HG02981 (cell line): ENCODE data around the gene GPC4.
"Not testable (repeated sequence)": the region's sequence is repeated elsewhere in the genome, so short reads cannot be mapped to it uniquely, and the experiment has no call there.

Source experiments
- ATAC-seq: cut with Tn5 transposase; IDR thresholded peaks from one replicate; pipeline ENCODE4 v1.9.1; 2021; ENCODE audit warnings: mild to moderate bottlenecking, moderate library complexity; ENCODE audit not compliant: unreplicated experiment

Gene GPC4

DNA sequence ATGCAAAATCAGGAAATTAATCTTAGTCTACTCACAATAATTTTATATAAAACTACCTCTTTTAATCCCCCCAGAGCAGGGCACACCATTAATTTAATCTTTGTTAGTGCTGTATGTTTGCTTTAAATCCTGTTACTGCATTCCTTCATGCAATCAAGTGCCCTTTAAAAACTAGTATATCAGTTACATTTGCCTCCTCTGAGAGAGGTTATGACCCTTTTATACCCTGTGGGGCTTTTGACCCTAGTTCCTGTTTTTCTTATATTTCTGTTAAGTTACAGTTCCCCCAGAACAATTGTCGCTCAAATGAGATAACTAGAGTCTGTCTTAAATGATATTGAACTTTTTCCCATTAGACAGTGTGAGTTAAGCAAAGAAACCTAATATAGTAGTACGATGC is 46.2 kb downstream of the GPC4 start:
- no peak for ATAC-seq

DNA sequence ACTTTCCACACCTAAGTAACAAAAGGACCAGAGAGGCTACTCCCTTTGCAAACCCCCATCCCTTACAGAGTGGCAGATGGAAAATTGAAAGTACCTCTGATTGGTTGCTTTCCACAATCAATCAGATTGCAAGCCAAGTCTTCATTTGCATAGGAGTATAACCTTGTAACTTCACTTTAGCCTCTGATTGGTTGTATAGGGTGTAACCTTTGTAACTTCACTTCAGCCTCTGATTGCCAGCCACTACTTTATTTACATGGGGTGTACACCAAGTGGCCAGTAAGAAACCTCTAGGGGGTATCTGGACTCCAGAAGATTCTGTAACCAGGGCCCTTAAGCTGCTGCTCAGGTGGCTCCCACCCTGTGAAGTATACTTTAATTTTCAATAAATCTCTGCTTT is 48.6 kb downstream of the GPC4 start:
- no peak for ATAC-seq

DNA sequence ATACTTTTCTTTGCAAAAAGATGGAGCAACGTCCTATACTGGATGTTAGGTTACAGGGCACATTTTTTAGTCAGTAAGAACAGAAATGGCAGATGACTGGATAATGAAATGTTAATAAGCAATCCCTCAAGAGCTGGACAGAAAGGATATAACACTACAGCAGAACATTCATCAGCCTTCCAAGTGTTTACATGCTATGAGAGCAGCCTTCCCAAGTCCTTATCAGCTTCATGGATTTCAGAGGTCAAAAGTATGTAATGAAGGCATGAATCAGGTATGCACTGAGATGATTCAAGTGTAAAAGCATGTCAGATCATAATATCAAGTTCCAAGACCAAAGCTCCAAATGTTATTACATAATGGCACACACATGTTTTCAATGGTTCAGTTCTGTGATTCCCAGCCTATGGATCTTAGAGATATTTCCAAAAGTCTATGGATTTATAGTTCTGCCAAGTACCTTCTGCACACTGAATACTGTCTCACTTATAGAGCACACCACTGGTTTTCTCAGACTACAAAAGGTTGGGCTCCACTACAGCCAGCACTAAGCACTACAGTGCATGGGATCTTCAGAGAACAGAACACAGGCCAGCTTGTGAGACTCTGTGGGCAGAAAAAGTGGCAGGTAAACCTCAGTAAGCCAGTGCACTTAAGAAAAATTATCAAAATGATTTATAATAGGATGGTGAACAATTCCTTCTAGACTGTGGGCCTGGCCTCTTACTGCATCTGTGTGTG is 49.2 kb downstream of the GPC4 start:
- ATAC-seq: no peak

DNA sequence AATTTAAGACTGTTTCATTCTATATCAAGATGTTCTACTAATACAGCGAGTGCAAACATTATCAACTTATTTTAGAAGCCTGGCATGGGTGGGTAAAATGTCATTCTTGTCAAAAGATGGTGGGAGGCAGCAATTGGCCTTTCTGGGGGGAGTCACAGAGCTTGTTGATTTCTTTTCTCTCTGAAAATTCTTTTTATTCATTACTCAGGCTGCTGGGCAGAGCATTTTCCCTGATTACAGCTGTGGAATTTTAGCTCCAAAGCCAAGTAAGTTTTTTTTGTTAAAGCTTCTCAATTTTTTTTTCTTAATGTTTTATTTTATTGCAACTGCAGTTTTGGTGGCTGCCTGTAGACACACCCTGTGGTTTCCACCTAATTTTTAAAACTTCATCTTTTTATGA is 50.4 kb downstream of the GPC4 start:
- ATAC-seq: no peak

GRCh38 chrX:133364196-133364595 is 51.1 kb downstream of the GPC4 start:
- no peak for ATAC-seq

DNA sequence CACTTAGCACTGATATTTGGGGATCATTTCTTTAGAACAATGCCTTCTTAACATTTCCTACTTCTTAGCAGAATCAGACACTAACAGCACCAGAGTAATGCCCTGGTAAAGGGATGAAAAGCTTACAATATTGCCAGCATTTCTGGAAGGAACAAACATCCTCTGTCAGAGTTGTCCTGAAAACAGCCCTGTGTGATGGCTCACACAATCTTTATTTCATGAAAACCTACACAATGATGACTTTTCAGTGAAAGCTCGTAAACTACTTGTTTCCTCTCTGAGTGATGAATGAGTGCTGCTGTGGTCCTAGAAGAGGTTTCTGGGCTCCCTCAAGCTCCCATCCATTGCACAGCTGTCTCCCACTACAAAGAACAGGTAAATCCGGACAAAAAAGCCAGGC is 52.8 kb downstream of the GPC4 start:
- no peak for ATAC-seq

- no peak for ATAC-seq
These were observed 55.8 kb downstream of the GPC4 start for GRCh38 chrX:133359466-133359865.

- ATAC-seq: no peak
These were observed 62.1 kb downstream of the GPC4 start for GRCh38 chrX:133353233-133353632.

- ATAC-seq: no peak
These were observed 64.5 kb downstream of the GPC4 start for GRCh38 chrX:133350751-133351150.

DNA sequence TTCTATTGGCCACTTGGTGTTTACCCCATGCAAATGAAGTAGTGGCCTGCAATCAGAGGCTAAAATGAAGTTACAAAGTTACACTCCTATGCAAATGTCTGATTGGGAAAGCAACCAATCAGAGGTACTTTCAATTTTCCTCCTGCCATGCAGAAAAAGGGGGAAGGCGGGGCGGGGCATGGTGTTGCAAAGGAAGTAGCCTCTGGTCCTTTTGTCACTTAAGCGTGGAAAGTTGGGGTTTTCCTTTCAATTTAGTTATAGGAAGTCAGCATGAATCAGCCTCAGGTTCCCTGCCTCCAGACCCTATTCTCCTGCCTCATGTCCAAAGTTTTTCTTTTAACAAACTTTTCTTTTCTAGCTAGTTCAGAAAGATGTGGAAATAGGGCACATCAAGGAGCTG is 69.3 kb downstream of the GPC4 start:
- no peak for ATAC-seq

DNA sequence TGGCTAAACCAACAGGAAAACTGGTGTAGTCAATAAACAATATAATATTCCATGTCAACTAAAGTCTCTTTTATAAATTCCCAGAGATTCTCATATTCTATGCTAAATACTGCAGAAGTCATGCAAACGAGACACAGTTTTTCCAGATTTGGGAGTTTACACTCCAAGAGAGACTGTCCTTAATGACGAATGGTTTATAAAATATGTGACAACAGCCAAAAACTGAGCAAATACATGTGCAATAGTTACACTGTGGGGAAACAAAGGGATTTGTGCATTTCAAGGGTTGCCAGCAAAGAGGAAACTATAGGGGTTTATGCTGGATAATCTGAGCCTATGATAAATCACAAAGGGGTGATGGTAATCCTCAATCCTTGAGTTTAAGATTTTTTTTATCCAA is 75.7 kb downstream of the GPC4 start:
- no peak for ATAC-seq

DNA sequence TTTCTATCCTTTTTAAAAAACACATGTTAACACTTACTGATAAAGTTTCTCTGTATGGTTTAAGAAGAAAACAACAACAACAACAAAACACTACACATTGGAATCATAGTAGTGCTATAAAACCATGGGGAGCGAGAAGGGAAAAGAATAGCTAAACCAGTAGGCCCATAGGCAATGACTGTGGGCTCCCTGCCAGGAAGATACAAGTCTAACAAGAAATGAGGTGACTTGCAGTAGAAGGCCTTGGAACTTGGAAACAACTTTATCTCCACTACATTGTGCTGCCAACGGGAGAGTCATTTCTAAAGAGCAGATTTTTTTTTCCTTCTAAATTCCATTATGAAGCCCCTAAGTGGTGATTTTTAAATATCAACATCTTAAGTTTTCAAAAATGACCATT is 78.0 kb downstream of the GPC4 start:
- no peak for ATAC-seq

- ATAC-seq: no peak
These were observed 80.3 kb downstream of the GPC4 start for GRCh38 chrX:133335027-133335426.

- no peak for ATAC-seq
These were observed 82.0 kb downstream of the GPC4 start for GRCh38 chrX:133333154-133333750.

DNA sequence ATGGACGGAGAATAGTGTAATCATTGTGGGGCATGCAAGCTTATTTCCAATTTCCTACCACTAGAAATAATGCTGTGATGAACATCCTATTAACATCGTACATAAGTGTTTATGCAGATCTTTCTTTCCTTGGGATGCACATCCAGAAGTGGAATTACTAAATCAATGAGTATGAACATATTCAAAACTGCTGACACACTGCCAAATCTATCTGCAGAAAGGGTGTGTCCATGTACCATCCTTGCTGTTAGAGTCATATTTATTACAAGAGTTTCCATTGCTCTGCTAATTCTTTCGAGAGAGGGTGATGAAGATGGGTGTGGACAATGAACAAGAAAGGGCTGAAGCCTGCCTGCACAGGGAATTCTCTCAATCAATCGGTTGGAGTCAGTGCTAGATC is 82.6 kb downstream of the GPC4 start:
- ATAC-seq: no peak

GRCh38 chrX:133330956-133331355 is 84.3 kb downstream of the GPC4 start:
- ATAC-seq: no peak

DNA sequence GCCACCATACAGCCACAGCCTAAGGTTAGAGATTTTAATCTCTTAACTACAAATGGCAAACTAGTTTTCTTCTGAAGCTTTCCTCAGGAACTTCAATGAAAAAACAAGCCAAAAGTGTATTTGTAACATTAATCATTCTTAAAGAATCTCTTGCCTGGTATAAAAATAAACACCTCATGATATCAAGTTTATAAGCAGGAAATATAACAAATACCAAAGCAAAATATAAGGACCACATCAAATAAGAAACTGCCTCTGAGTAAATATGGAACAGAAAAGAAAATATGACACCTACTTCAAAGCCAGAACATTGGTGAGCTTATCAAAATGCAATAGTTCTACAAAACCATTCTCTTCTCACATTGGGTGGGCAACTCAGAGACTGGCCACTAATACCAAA is 89.9 kb downstream of the GPC4 start:
- no peak for ATAC-seq

DNA sequence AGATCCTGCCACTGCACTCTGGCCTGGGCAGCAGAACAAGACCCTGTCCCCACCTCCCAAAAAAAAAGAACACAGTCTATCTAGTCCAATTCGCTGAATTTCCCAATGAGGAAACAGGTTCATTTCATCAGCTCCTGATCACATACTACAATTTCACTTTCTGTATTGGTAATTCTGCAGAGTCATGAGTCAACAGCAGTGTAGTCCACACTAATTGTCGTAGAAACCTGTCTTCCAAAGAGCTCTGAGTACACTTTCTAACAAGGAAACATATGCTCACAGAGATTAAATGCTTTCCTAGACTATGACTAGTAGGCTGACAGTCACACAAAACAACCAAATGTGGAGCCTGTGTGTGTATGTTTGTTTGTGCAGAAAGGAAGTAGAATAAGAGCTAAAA is 91.9 kb downstream of the GPC4 start:
- ATAC-seq: no peak

DNA sequence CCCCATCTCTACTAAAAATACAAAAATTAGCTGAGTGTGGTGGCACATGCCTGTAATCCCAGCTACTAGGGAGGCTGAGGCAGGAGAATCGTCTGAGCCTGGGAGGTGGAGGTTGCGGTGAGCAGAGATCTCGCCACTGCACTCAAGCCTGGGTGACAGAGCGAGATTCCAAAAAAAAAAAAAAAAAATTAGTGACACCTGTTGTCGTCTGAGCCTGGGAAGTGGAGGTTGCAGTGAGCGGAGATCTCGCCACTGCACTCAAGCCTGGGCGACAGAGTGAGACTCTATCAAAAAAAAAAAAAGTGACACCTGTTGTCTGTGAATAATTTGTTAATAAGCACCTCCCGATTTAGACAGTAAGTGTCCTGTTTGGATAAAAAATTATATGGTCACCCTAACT is 93.0 kb downstream of the GPC4 start:
- ATAC-seq: not testable (repeated sequence)

DNA sequence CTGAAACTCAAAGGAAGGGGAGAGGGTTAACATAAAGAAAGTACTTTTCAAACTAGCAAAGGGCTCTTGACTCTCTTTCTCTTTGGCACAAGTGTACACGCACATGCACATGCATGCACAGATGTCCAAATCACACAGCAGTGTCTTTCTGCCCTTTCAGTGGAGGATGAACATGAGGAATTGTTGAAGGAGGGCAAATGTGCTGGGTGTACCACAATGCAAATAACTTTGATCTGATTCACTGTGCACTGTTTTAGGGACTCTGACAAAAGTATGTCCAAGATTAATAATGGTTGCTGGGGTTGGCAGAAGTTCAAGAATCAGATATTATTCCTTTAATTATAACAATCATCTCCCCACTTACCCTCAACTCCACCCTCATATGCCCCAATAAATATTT is 93.8 kb downstream of the GPC4 start:
- ATAC-seq: no peak

- ATAC-seq: no peak
These were observed 101.0 kb downstream of the GPC4 start for GRCh38 chrX:133314281-133314680.

- ATAC-seq: no peak
These were observed 106.8 kb downstream of the GPC4 start for GRCh38 chrX:133308499-133308897.
